ENCODE results near the gene ALDH1B1.
"Not testable (repeated sequence)": the region's sequence is repeated elsewhere in the genome, so short reads cannot be mapped to it uniquely, and the experiment has no call there.

The ALDH1B1 gene

GRCh38 chr9:38372762-38373619, 19.5 kb upstream of the ALDH1B1 start:
- no peak for DNase-seq (ENCODE audit: low read depth)
- TF ChIP-seq MAX (IDR thresholded peaks at IDR 0.05; ENCODE audit: low read depth, low read length) (no peak), MYC (IDR thresholded peaks at IDR 0.05; ENCODE audit: low read depth, low read length) (no peak), CTCF (IDR thresholded peaks at IDR 0.05; ENCODE audit: low read depth, low read length) (no peak), POLR2A (IDR thresholded peaks at IDR 0.05; ENCODE audit: extremely low read depth, insufficient read length) (no peak)
- no peak overlapping the region for H3K4me3 ChIP-seq (ENCODE audit: low read depth, low read length)

GRCh38 chr9:38373679-38374078, 18.8 kb upstream of the ALDH1B1 start:
- no peak for DNase-seq (ENCODE audit: low read depth)

GRCh38 chr9:38374847-38375571, 17.5 kb upstream of the ALDH1B1 start:
- DNase-seq (ENCODE audit: low read depth): no peak
- no peak overlapping the region for H3K4me3 ChIP-seq (ENCODE audit: low read depth, low read length)
- TF ChIP-seq POLR2A (IDR thresholded peaks at IDR 0.05; ENCODE audit: extremely low read depth, insufficient read length) (no peak), MAX (IDR thresholded peaks at IDR 0.05; ENCODE audit: low read depth, low read length) (no peak), CTCF (IDR thresholded peaks at IDR 0.05; ENCODE audit: low read depth, low read length) (no peak), MYC (IDR thresholded peaks at IDR 0.05; ENCODE audit: low read depth, low read length) (no peak)

More at GRCh38 chr9:38373679-38374078, 18.8 kb upstream of the ALDH1B1 start:
- no peak overlapping the region for H3K4me3 ChIP-seq (ENCODE audit: low read depth, low read length)
- no peak for TF ChIP-seq CTCF (IDR thresholded peaks at IDR 0.05; ENCODE audit: low read depth, low read length)
- no peak for TF ChIP-seq POLR2A (IDR thresholded peaks at IDR 0.05; ENCODE audit: extremely low read depth, insufficient read length)
- TF ChIP-seq MYC (IDR thresholded peaks at IDR 0.05; ENCODE audit: low read depth, low read length): no peak
- no peak for TF ChIP-seq MAX (IDR thresholded peaks at IDR 0.05; ENCODE audit: low read depth, low read length)

GRCh38 chr9:38375572-38375963, 16.9 kb upstream of the ALDH1B1 start:
- no peak for TF ChIP-seq CTCF (IDR thresholded peaks at IDR 0.05; ENCODE audit: low read depth, low read length)
- TF ChIP-seq POLR2A (IDR thresholded peaks at IDR 0.05; ENCODE audit: extremely low read depth, insufficient read length): no peak
- TF ChIP-seq MAX (IDR thresholded peaks at IDR 0.05; ENCODE audit: low read depth, low read length): no peak
- TF ChIP-seq MYC (IDR thresholded peaks at IDR 0.05; ENCODE audit: low read depth, low read length): no peak
- no peak overlapping the region for H3K4me3 ChIP-seq (ENCODE audit: low read depth, low read length)
- DNase-seq (ENCODE audit: low read depth): no peak

- no peak for DNase-seq (ENCODE audit: low read depth)
- TF ChIP-seq MAX (IDR thresholded peaks at IDR 0.05; ENCODE audit: low read depth, low read length): no peak
- no peak for TF ChIP-seq CTCF (IDR thresholded peaks at IDR 0.05; ENCODE audit: low read depth, low read length)
- no peak for TF ChIP-seq MYC (IDR thresholded peaks at IDR 0.05; ENCODE audit: low read depth, low read length)
- TF ChIP-seq POLR2A (IDR thresholded peaks at IDR 0.05; ENCODE audit: extremely low read depth, insufficient read length): no peak
- no peak overlapping the region for H3K4me3 ChIP-seq (ENCODE audit: low read depth, low read length)
Measured at GRCh38 chr9:38376021-38376670, 16.4 kb upstream of the ALDH1B1 start.

GRCh38 chr9:38377336-38378083, 15.0 kb upstream of the ALDH1B1 start:
- not testable (repeated sequence) for H3K4me3 ChIP-seq (ENCODE audit: low read depth, low read length); DNase-seq (ENCODE audit: low read depth)
